ENCODE data around the gene ZC3H13.

DNA sequence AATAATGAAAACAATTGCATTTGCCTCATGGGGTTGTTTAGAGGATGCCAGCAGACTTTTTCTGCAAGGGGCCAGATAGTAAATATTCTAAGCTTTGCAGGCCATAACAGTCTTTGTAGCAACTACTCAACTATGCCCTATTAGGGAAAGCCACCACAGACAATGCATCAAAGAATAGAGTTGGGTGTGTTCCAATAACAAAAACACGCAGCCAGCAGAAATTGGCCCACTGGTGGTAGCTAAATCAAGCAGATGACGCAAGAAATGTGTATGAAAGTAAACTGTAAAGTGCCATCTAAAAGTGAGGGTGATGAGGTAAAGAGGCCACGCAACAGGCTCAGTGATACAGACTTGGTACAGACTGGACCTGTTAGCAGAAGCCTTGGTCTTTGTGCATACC is 125.8 kb downstream of the ZC3H13 start:
- TF ChIP-seq EZH2 (IDR thresholded peaks at IDR 0.05; ENCODE audit: insufficient read depth, poor library complexity, severe bottlenecking) = no peak
- no peak for TF ChIP-seq EZH2phosphoT487 (IDR thresholded peaks at IDR 0.05; ENCODE audit: insufficient read depth, low read depth)

Data from GM23248 (cell line).